Natural killer cell (primary cell): ENCODE data around the gene ATXN7L2. TPM values are rescaled to one million over a fixed set of nuclear protein-coding genes. Genes with fewer than 3 reads are reported as not detected.
A peak's percentile ranks its signal among the peaks of the same experiment; 100 is the strongest.

Experiments used
- ATAC-seq, 3 donors: fragments of 150-1000 bp in 2 of 3; fragments of 200-7000 bp in 1 of 3; cut with Tn5 transposase; 1 replicate in 1 of 3; 2 replicates in 2 of 3; pipeline ENCODE4 v1.10.0; 2021; ENCODE audit warnings: mild to moderate bottlenecking in 2 of 3, moderate library complexity in 2 of 3
- DNase-seq, 2 donors: peaks; one replicate each; pipeline versions ENCODE4 v3.0.0 to v3.0.0-alpha.2; 2013 to 2021; ENCODE audit warnings: mixed read lengths in 1 of 2
- H3K27ac ChIP-seq: one replicate; pipeline ENCODE4 v1.5.1; 2013; ENCODE audit warnings: mild to moderate bottlenecking, low read length
- H3K27me3 ChIP-seq: one replicate; pipeline ENCODE4 v1.6.1; 2013; ENCODE audit warnings: low read length; ENCODE audit not compliant: control insufficient read depth, insufficient read depth
- H3K36me3 ChIP-seq: one replicate; pipeline ENCODE4 v1.6.1; 2013; ENCODE audit warnings: low read length; ENCODE audit not compliant: control insufficient read depth, insufficient read depth
- H3K4me1 ChIP-seq: one replicate; pipeline ENCODE4 v1.6.1; 2013; ENCODE audit warnings: low read length; ENCODE audit not compliant: control insufficient read depth, insufficient read depth
- H3K4me3 ChIP-seq: one replicate; pipeline ENCODE4 v1.5.1; 2013; ENCODE audit warnings: low read length
- H3K9me3 ChIP-seq: one replicate; pipeline ENCODE4 v1.6.1; 2013; ENCODE audit warnings: low read length; ENCODE audit not compliant: control insufficient read depth, insufficient read depth
- H3K27ac Mint-ChIP-seq, 2 donors: one replicate each; pipeline ENCODE4 v1.8.0; 2022; ENCODE audit warnings: mild to moderate bottlenecking in 2 of 2, mixed read lengths in 2 of 2, moderate library complexity in 1 of 2
- H3K27me3 Mint-ChIP-seq, 2 donors: one replicate each; pipeline ENCODE4 v1.8.0; 2022; ENCODE audit warnings: low read depth in 2 of 2, mixed read lengths in 2 of 2
- H3K36me3 Mint-ChIP-seq: one replicate; pipeline ENCODE4 v1.8.0; 2022; ENCODE audit warnings: mixed read lengths
- H3K4me1 Mint-ChIP-seq, 2 donors: one replicate each; pipeline ENCODE4 v1.8.0; 2022; ENCODE audit warnings: mixed read lengths in 2 of 2
- H3K4me3 Mint-ChIP-seq: one replicate; pipeline ENCODE4 v1.8.0; 2022; ENCODE audit warnings: mild to moderate bottlenecking, moderate library complexity, mixed read lengths
- H3K9me3 Mint-ChIP-seq, 2 donors: one replicate each; pipeline ENCODE4 v1.8.0; 2022; ENCODE audit warnings: mixed read lengths in 2 of 2
- CTCF ChIP-seq: fragments of 200-600 bp; IDR thresholded peaks from one replicate; pipeline ENCODE4 v1.8.0; 2022; ENCODE audit warnings: antibody characterized with exemption
- WGBS: methylation state at CpG from one replicate; pipeline ENCODE4 v1.1.7; 2013; ENCODE audit warnings: missing lambda C conversion rate; ENCODE audit not compliant: insufficient coverage; 5-methylcytosine and 5-hydroxymethylcytosine counted together
- intact Hi-C: fragments of 100-400 bp; cut with micrococcal nuclease; formaldehyde crosslinking; loops from one replicate; pipeline ENCODE4 v1.14.2; 2022
- total RNA-seq, 4 donors: library from RNA; stranded (reverse); fragments of 120-200 nt in 1 of 4; gene quantifications; one replicate each; pipeline versions ENCODE4 v1.2.3 to v1.2.4, GENCODE V29; 2013 to 2022

The ATXN7L2 gene
- total RNA-seq, 3 donors from 2014 or later (not counting 1 experiment from before 2014, with no cell fraction given): 16.4 to 18.5 (median 18.3) TPM

GRCh38 chr1:109474697-109475096 lies 9.0 kb upstream of the ATXN7L2 start:
- no peak overlapping the region for H3K27ac ChIP-seq
- H3K27me3 ChIP-seq: peaks cover 9% of the 10 kb centered on the region
- no peaks in the 10 kb centered on the region for H3K9me3 Mint-ChIP-seq
- no peak for ATAC-seq
- H3K9me3 ChIP-seq: no peaks in the 10 kb centered on the region
- H3K27me3 Mint-ChIP-seq: peaks cover 43 to 60% of the 10 kb centered on the region in 2 donors
- H3K4me1 Mint-ChIP-seq: no peaks in the 10 kb centered on the region
- no peak overlapping the region for H3K27ac Mint-ChIP-seq
- H3K4me1 ChIP-seq: peaks cover 4% of the 10 kb centered on the region
- WGBS: 36% methylated on average over 1 of the region's 1 CpG
- intact Hi-C loops: no loop called here
- no peak for TF ChIP-seq CTCF
- DNase-seq: no peak
- H3K36me3 Mint-ChIP-seq: no peaks in the 10 kb centered on the region
- no peak overlapping the region for H3K4me3 Mint-ChIP-seq
- H3K4me3 ChIP-seq: no peak overlapping the region
- no peaks in the 10 kb centered on the region for H3K36me3 ChIP-seq

- intact Hi-C loops: no loop called here
- no peaks in the 10 kb centered on the region for H3K36me3 Mint-ChIP-seq
- H3K27me3 Mint-ChIP-seq: peaks cover 43 to 60% of the 10 kb centered on the region in 2 donors
- H3K4me1 Mint-ChIP-seq: no peaks in the 10 kb centered on the region
- no peak for DNase-seq
- TF ChIP-seq CTCF: no peak
- Histone ChIP-seq H3K4me3 (no peak overlapping the region), H3K9me3 (no peaks in the 10 kb centered on the region), H3K27me3 (peaks cover 9% of the 10 kb centered on the region), H3K4me1 (peaks cover 4% of the 10 kb centered on the region), H3K36me3 (no peaks in the 10 kb centered on the region), H3K27ac (no peak overlapping the region)
- no peak overlapping the region for H3K27ac Mint-ChIP-seq
- H3K4me3 Mint-ChIP-seq: no peak overlapping the region
- ATAC-seq: no peak
- WGBS: 82% methylated on average over 9 of the region's 9 CpGs
- H3K9me3 Mint-ChIP-seq: no peaks in the 10 kb centered on the region
Measured at GRCh38 chr1:109475261-109475660, 8.4 kb upstream of the ATXN7L2 start.

GRCh38 chr1:109476825-109477224 lies 6.9 kb upstream of the ATXN7L2 start:
- no peaks in the 10 kb centered on the region for H3K36me3 Mint-ChIP-seq
- peaks cover 38 to 52% of the 10 kb centered on the region in 2 donors for H3K27me3 Mint-ChIP-seq
- intact Hi-C loops: no loop called here
- H3K27ac Mint-ChIP-seq: no peak overlapping the region
- H3K4me1 ChIP-seq: peaks cover 4% of the 10 kb centered on the region
- no peaks in the 10 kb centered on the region for H3K9me3 ChIP-seq
- no peak for TF ChIP-seq CTCF
- H3K27ac ChIP-seq: no peak overlapping the region
- ATAC-seq (no peak), DNase-seq (no peak)
- no peak overlapping the region for H3K4me3 Mint-ChIP-seq
- WGBS: 94% methylated on average over 5 of the region's 8 CpGs
- peaks cover 7% of the 10 kb centered on the region for H3K27me3 ChIP-seq
- H3K9me3 Mint-ChIP-seq: no peaks in the 10 kb centered on the region
- no peaks in the 10 kb centered on the region for H3K4me1 Mint-ChIP-seq
- H3K36me3 ChIP-seq: no peaks in the 10 kb centered on the region
- H3K4me3 ChIP-seq: no peak overlapping the region

- H3K4me1 Mint-ChIP-seq: peaks cover under 1 to 5% of the 10 kb centered on the region in 2 donors
- no peak overlapping the region for H3K27ac ChIP-seq
- TF ChIP-seq CTCF: no peak
- no peak overlapping the region for H3K4me3 ChIP-seq
- no peaks in the 10 kb centered on the region for H3K36me3 Mint-ChIP-seq
- no peak overlapping the region for H3K27ac Mint-ChIP-seq
- peaks cover 5% of the 10 kb centered on the region for H3K4me1 ChIP-seq
- DNase-seq (no peak), ATAC-seq (peak in 1 of 3 donors; percentile 57)
- 54% methylated on average over 6 of the region's 6 CpGs for WGBS
- H3K4me3 Mint-ChIP-seq: no peak overlapping the region
- H3K9me3 Mint-ChIP-seq: no peaks in the 10 kb centered on the region
- no peaks in the 10 kb centered on the region for H3K9me3 ChIP-seq
- H3K27me3 ChIP-seq: peaks cover 5% of the 10 kb centered on the region
- no peaks in the 10 kb centered on the region for H3K36me3 ChIP-seq
- peaks cover 33 to 45% of the 10 kb centered on the region in 2 donors for H3K27me3 Mint-ChIP-seq
- intact Hi-C loops: no loop called here
Measured at GRCh38 chr1:109477821-109478220, 5.9 kb upstream of the ATXN7L2 start.
